Endothelial cell (in vitro differentiated cells): ENCODE data around the gene DNAJB5. TPM values are rescaled to one million over a fixed set of nuclear protein-coding genes. Genes with fewer than 3 reads are reported as not detected.

Experiments
- DNase-seq: peaks from one replicate; pipeline ENCODE4 v3.0.0; 2021; ENCODE audit warnings: low spot score
- H3K27ac Mint-ChIP-seq: one replicate; pipeline ENCODE4 v1.8.0; 2021; ENCODE audit warnings: mixed read lengths, inconsistent platforms; ENCODE audit not compliant: unreplicated experiment
- H3K27me3 Mint-ChIP-seq: one replicate; pipeline ENCODE4 v1.8.0; 2021; ENCODE audit warnings: mild to moderate bottlenecking, moderate library complexity, mixed read lengths, inconsistent platforms; ENCODE audit not compliant: unreplicated experiment
- H3K36me3 Mint-ChIP-seq: one replicate; pipeline ENCODE4 v1.8.0; 2021; ENCODE audit warnings: mild to moderate bottlenecking, low read depth, mixed read lengths, inconsistent platforms; ENCODE audit not compliant: unreplicated experiment
- H3K4me1 Mint-ChIP-seq: one replicate; pipeline ENCODE4 v1.8.0; 2021; ENCODE audit warnings: mild to moderate bottlenecking, mixed read lengths, inconsistent platforms; ENCODE audit not compliant: unreplicated experiment
- H3K4me3 Mint-ChIP-seq: one replicate; pipeline ENCODE4 v1.8.0; 2021; ENCODE audit warnings: mild to moderate bottlenecking, mixed read lengths, inconsistent platforms; ENCODE audit not compliant: unreplicated experiment
- H3K9me3 Mint-ChIP-seq: one replicate; pipeline ENCODE4 v1.8.0; 2021; ENCODE audit warnings: mixed read lengths, inconsistent platforms; ENCODE audit not compliant: unreplicated experiment
- total RNA-seq: library from RNA; stranded (reverse); fragmentation: NEBNext Ultra II Directional; extraction: Animal tissue kit (Norgen Biotek cat#: 25700); gene quantifications from one replicate; pipeline ENCODE4 v1.2.1, GENCODE V29; 2021; ENCODE audit not compliant: unreplicated experiment
- TF ChIP-seq, protein P1 (sequence below): fragments of 200-600 bp; sonication (generic); IDR thresholded peaks from one replicate; pipeline ENCODE4 v1.5.0; 2021; ENCODE audit warnings: antibody characterized with exemption; ENCODE audit not compliant: unreplicated experiment

DNAJB5 gene
- total RNA-seq, 1 donor from 2014 or later = 20.4 TPM

- Mint-ChIP-seq H3K27ac (peak overlapping the region; percentile 99), H3K9me3 (peaks cover 4% of the 10 kb centered on the region), H3K36me3 (peaks cover 13% of the 10 kb centered on the region), H3K4me1 (peaks cover 58% of the 10 kb centered on the region), H3K27me3 (peaks cover 19% of the 10 kb centered on the region), H3K4me3 (peak overlapping the region; percentile 98)
- TF ChIP-seq, protein P1, sequence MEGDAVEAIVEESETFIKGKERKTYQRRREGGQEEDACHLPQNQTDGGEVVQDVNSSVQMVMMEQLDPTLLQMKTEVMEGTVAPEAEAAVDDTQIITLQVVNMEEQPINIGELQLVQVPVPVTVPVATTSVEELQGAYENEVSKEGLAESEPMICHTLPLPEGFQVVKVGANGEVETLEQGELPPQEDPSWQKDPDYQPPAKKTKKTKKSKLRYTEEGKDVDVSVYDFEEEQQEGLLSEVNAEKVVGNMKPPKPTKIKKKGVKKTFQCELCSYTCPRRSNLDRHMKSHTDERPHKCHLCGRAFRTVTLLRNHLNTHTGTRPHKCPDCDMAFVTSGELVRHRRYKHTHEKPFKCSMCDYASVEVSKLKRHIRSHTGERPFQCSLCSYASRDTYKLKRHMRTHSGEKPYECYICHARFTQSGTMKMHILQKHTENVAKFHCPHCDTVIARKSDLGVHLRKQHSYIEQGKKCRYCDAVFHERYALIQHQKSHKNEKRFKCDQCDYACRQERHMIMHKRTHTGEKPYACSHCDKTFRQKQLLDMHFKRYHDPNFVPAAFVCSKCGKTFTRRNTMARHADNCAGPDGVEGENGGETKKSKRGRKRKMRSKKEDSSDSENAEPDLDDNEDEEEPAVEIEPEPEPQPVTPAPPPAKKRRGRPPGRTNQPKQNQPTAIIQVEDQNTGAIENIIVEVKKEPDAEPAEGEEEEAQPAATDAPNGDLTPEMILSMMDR = no peak
- DNase-seq = peak; percentile 50
These were observed 1.1 kb upstream of the DNAJB5 start for GRCh38 chr9:34988218-34989002.

DNA sequence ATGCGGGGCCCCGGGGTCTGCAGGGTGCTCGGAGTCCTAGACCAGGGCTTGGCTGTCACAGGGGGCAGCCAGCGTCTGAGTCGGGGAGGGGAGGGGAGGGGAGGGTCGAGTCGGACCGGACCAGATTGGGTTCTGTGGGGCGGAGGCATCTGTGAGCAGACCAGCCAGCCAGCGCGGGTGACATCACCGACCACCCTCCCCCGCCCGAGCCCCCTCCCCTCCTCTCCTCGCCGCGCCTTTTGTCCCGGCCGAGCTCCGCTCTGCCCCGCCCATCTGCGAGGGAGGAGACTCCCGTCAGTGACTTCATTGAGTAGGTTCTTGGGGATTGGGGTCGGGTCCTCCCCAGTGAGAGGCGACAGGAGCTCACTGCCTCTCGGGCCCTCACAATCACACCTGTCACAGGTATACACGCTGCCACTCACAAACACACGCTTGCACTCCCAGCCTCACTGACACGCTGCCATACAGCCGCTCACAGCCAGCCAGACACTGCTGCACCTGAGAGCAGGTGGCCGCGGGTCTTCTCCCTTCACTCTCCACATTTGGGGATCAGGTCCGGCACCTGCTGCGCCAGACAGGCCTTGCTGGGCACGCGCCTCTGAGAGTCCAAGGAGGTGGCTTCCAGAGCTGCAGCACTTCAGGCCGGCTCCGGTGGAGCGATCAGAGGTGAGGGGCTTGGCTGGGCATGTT is 546 bp downstream of the DNAJB5 start:
- TF ChIP-seq, protein P1 = no peak
- DNase-seq = peak; percentile 74
- Mint-ChIP-seq H3K9me3 (peaks cover 4% of the 10 kb centered on the region), H3K27ac (peak overlapping the region; percentile 90), H3K27me3 (peaks cover 25% of the 10 kb centered on the region), H3K4me3 (peak overlapping the region; percentile 81), H3K4me1 (peaks cover 65% of the 10 kb centered on the region), H3K36me3 (peaks cover 17% of the 10 kb centered on the region)

GRCh38 chr9:34990908-34991606 is 1.5 kb downstream of the DNAJB5 start:
- no peak for DNase-seq
- Mint-ChIP-seq H3K4me3 (peak overlapping the region; percentile 81), H3K27ac (peak overlapping the region; percentile 53), H3K4me1 (peaks cover 69% of the 10 kb centered on the region), H3K36me3 (peaks cover 17% of the 10 kb centered on the region), H3K27me3 (peaks cover 25% of the 10 kb centered on the region), H3K9me3 (peaks cover 4% of the 10 kb centered on the region)
- TF ChIP-seq, protein P1 = no peak

- TF ChIP-seq, protein P1 = no peak
These were observed 2.2 kb downstream of the DNAJB5 start for GRCh38 chr9:34991607-34992375.

More at GRCh38 chr9:34991607-34992375, 2.2 kb downstream of the DNAJB5 start:
- Mint-ChIP-seq H3K4me1 (peaks cover 72% of the 10 kb centered on the region), H3K27ac (peak overlapping the region; percentile 10), H3K9me3 (peaks cover 4% of the 10 kb centered on the region), H3K36me3 (peaks cover 23% of the 10 kb centered on the region), H3K27me3 (peaks cover 28% of the 10 kb centered on the region), H3K4me3 (no peak overlapping the region)
- no peak for DNase-seq
